CD4-positive, alpha-beta T cell treated with Interferon alpha-2 for 1 hour (primary cell): ENCODE measurements around the gene PTPN23.
A peak's percentile ranks its signal among the peaks of the same experiment; 100 is the strongest.
"Not testable (repeated sequence)": the region's sequence is repeated elsewhere in the genome, so short reads cannot be mapped to it uniquely, and the experiment has no call there.

ENCODE experiments used
- DNase-seq, 2 donors: peaks; one replicate each; pipeline ENCODE4 v3.0.0-alpha.2; 2020 to 2022

The PTPN23 gene

DNA sequence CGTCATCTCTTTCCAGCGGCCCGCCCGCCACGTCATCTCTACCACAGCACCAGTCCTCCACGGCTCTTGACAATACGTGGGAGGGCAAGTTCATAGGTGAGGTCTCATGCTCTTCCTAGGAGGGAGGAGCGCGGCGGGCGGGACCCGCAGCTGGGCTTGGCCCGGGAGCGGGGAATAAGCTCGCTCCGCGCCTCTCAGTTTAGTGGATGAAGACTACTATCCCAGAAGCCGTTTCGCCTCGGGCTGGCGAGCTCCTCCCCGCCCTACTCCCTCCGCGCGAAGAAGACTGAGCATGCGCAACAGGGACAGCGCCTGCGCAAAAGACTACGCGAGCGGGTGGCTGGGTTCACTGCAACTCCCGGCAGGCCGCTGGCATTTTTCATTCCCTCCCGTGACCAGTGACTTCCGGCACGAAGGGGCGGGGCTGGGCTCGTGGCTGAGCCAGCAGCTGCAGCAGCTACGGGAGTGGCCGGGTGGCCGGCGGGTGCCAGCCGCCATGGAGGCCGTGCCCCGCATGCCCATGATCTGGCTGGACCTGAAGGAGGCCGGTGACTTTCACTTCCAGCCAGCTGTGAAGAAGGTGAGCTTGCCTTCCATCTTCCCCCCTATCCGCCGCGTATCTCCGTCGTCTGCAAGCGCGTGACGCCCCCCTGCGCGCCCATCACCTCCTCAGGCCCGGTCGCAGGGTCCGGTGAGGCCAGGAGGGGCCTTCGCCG is at the start of gene PTPN23:
TSS of gene PTPN23 (plus strand) at position 421 of the 716 bp plus-strand sequence. CDS start at position 497, 76 bp downstream.
- DNase-seq = peak; percentile 98 to 99

- no peak for DNase-seq
These were observed 46.9 kb upstream of the PTPN23 start for GRCh38 chr3:47333907-47334306.

DNA sequence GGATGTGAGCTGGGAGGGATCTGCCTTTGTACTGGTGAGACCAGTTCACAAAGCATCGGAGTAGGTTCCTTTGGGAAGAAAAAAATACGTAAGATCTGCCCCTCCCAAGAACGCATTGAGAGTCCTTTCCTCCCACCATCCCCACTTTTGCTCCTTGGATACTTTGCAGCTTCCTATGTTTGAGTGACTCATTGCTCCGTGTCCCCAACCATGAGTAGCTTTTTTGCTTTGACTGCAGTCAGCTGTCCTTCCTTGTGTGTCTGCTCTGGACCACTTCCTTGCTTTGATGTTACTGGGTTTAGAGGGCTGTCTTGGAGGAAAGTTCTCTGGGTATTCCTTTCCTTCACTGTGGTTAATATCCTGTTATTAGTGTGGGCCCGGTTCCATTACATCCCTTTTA is 43.2 kb upstream of the PTPN23 start:
- DNase-seq = no peak

DNA sequence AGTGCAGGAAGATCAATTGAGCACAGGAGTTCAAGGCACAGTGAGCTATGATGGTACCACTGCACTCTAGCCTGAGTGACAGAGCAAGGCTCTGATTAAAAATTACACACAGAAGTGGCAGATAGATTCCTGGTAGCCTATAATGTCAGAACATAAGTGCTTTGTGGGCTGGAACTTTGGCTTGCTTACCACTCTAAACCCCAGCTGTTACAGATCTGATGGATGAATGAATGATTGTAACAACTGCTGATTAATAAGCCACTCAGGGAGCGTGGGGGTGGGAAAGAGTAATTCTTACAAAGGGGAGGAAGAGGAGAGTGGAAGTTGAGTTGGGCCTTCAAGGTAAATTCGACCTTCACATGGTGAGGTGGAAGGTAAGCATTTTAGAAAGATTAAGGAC is 40.9 kb upstream of the PTPN23 start:
- no peak for DNase-seq

GRCh38 chr3:47340866-47341265 is 40.0 kb upstream of the PTPN23 start:
- DNase-seq = no peak

- no peak for DNase-seq
These were observed 38.7 kb upstream of the PTPN23 start for GRCh38 chr3:47342151-47342550.

GRCh38 chr3:47342812-47343211 is 38.0 kb upstream of the PTPN23 start:
- no peak for DNase-seq

DNA sequence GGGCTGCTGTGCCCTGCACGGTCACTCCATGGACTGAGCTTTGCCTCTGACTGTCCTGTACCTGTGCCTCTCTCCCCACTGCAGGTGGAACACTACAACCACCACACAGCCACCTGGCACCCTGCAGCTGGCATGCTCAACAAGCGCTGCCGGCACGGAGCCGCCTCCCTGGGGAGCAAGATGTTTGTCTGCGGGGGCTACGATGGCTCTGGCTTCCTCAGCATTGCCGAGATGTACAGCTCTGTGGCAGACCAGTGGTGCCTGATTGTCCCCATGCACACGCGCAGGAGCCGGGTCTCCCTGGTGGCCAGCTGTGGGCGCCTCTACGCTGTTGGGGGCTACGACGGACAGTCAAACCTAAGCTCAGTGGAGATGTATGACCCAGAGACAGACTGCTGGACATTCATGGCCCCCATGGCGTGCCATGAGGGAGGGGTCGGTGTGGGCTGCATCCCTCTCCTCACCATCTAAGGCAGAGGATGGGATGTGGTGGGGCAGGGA is 37.3 kb upstream of the PTPN23 start:
- no peak for DNase-seq

GRCh38 chr3:47344971-47345370 is 35.9 kb upstream of the PTPN23 start:
- no peak for DNase-seq

DNA sequence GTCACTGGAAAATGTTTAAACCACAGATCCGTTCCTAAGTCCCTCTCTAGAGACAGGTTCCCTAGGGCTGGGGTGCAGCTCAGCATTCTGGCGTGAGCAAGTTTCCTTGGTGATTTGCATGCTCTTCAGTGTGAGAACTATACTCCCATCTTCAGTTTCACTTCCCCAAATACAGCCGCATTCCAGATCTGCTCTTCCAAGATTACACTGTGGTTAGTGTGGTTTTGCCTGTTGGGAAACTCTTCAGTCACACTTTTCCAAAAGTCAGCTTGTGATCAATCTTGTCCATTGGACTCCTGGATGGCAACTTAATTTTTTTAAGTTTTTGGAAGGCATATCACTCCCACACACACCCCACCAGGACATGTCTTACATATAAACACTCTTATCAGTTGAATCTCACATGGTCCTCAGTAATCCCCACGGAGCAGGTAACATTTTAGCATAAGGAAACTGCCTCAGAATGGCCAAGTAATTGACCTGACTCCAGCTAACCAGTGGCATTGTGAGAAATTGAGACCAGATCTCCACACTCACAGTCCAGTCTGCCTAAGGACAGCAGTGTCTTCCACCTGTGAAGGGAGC is 33.5 kb upstream of the PTPN23 start:
- DNase-seq = peak in 1 of 2 donors; percentile 2

DNA sequence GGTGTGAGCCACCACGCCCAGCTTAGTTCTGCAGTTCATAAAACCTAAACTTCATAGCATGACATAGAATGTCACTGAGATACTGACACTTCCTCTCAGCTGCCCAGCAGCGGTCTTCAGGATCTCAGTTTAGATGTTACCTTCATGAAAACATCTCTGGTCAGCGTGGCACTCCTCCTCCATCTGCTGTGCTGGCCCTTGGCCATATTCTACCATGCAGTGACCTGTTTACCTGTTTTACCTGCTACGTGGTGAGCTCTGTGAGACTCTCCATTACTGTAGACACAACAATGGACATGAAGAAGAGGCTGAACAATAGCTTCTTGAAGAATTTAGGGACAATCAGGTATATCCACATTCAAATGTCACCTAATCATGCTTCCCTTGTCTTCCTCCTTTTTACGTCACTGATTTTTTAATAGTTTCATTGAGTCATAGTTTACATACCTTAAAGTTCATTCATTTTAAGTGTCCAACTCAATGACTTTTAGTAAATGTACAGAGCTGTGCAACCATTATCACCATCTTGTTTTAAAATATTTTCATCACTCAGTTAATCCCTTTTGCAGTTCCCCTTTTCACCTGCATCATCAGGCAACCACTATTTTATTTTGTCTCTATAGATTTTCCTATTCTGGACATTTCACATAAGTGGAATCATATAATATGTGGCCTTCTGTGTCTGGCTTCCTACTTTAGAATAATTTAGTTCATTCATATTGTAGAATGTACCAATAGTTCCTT is 32.2 kb upstream of the PTPN23 start:
- no peak for DNase-seq

- DNase-seq = no peak
These were observed 25.8 kb upstream of the PTPN23 start for GRCh38 chr3:47355010-47355409.

DNA sequence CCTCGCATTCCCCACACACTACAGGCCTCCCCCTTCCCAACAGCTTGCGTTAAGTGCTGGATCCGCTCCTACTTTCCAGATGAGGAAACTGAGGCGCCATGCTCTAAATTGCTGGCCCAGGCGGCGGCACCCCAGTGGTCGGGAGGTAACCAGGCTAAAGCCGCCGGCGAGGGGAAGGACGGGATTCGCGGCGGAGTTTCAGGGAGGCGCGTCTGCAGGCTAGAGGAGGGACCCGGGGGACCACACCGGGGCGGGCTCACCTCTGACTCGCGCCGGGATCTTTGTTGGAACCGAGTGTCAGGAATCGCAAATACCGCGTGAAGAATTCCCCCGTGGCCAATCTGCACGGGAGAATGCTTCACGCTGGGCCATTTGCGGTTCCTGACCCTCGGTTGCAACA is 24.6 kb upstream of the PTPN23 start:
- no peak for DNase-seq

DNA sequence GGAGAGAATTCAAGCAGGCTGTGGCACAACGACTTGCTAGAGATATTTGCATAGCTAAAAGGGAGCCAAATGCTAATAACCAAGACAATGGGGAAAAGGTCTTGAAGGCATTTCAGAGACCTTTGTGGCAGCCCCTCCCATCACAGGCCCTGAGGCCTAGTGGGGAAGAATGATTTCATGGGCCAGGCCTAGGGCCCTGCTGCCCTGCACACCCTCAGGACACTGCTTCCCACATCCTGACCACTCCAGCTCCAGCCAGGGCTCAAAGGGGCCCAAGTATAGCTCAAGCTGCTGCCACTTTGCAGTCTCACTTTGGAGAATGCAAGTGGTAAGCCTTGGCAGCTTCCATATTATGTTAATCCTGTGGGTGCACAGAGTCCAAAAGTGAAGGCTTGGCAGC is 21.5 kb upstream of the PTPN23 start:
- no peak for DNase-seq

- DNase-seq = not testable (repeated sequence)
These were observed 20.7 kb upstream of the PTPN23 start for GRCh38 chr3:47360110-47360517.

- DNase-seq = peak; percentile 18 to 38
These were observed 18.1 kb upstream of the PTPN23 start for GRCh38 chr3:47362701-47363100.

DNA sequence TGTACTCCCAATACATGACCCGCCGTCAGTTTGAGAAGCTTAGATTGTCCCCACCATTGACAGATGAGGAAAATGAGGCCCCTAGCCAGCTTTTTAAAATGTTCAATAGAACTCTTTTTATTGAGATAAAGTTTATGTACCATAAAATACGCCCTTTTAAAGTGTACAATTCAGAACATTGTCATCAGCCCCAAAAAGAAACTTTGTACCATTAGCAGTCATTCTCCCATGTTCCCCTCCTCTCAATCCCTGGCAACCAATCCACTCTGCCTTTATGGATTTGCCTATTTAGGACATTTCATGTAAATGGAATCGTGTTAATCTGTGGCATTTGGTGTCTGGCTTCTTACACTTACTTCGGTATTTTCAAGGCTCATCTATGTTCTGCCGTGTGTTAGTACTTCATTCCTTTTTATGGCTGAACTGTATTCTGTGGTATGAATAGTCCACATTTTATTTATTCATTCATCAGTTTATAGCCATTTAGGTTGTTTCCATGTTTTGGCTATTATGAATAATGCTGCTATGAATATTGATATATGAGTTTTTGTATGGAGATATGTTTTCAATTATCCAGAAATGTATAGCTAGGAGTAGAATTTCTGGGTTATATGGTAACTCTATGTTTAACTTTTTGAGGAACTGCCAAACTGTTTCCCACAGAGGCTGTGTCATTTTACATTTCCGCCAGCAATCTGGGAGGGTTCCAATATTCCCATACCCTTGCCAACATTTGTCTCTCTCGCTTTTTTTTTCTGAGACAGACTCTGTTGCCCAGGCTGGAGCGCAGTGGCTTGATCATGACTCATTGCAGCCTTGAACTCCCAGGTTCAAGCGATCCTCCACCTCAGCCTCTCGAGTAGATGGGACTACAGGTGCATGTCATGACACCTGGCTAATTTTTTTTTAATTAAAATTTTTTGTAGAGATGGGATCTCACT is 15.3 kb upstream of the PTPN23 start:
- DNase-seq = no peak

GRCh38 chr3:47366833-47367232 is 14.0 kb upstream of the PTPN23 start:
- DNase-seq = no peak

GRCh38 chr3:47367631-47368030 is 13.2 kb upstream of the PTPN23 start:
- DNase-seq = no peak

GRCh38 chr3:47370020-47370419 is 10.8 kb upstream of the PTPN23 start:
- DNase-seq = not testable (repeated sequence)

DNA sequence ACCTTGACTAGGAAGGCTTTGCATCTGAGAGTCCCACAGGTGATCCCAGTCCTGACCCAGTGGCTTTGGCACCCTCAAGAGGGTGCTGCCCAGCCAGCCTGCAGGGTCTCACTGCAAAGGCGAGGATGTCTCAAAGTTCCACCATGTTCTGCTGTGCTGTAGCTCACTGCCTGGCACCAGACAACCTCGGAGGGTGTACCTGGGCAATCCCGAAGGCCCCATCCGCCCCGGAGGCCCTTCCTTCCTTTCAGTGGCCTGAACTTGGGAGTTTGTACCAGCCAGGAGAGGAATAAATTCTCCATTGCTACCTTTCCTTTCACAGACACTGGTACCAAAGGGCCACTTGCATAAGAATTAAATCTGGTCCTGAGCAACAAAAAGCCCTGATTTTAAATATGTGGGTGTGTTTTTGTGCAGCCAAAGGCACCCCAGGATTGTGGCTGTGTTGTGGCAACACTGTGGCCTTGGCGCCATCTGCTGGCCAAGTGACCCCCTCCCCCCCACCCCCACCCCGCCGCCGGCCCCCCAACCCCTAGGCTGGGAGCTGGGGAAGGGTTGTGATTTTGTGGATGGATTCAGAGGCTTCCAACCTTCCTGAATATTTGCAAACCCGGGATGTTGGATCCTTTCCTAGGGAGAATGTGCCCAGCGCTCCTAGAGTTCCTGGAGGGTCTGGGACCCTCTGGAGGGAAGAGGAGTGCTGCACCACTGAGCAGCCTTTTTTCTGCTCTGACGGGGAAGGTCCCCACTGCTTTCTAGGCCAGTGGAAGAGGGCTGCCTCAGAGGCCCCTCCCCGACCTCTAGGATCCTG is 9.7 kb upstream of the PTPN23 start:
- peak; percentile 10 to 33 for DNase-seq

- DNase-seq = no peak
These were observed 6.2 kb upstream of the PTPN23 start for GRCh38 chr3:47374587-47374986.
